SK-N-SH (cell line): Measurements from ENCODE around the gene ABCC3. TPM values are rescaled to one million over a fixed set of nuclear protein-coding genes. Genes with fewer than 3 reads are reported as not detected.

ENCODE experiments used
- CTCF ChIA-PET: fragments of 300-600, 350-600 bp; formaldehyde crosslinking; extraction: SDS; loops from one replicate; lab custom pipeline; 2021; lab: Yijun Ruan, JAX
- POLR2A ChIA-PET: fragments of 350-600 bp; sonication (Branson Sonifier 250); formaldehyde crosslinking; extraction: SDS; loops from one replicate; lab custom pipeline; 2020; ENCODE audit warnings: antibody characterized with exemption, inconsistent platforms; lab: Yijun Ruan, JAX
- DNase-seq: peaks from one replicate; pipeline ENCODE4 v3.0.0; 2012
- H2AFZ ChIP-seq: fragments of 200-600 bp; sonication (generic); 2 replicates; pipeline ENCODE4 v1.8.1; 2016; ENCODE audit warnings: antibody characterized with exemption, mild to moderate bottlenecking, low read depth
- H3F3A ChIP-seq: fragments of 200-600 bp; sonication (generic); replicated peaks from 2 replicates; pipeline ENCODE3; 2016; ENCODE audit warnings: antibody characterized with exemption, mild to moderate bottlenecking; ENCODE audit not compliant: insufficient read depth
- H3K27ac ChIP-seq, 2 experiments: fragments of 200-500 bp in 1 of 2; fragments of 200-600 bp in 1 of 2; sonication (Bioruptor generic) in 1 of 2; sonication (generic), shearing (Covaris generic) in 1 of 2; 2 replicates each; pipeline versions ENCODE4 v1.5.1 to v1.6.1; 2014 to 2016; ENCODE audit warnings: low read depth in 2 of 2, inconsistent platforms in 1 of 2, low read length in 1 of 2, mild to moderate bottlenecking in 1 of 2, mixed read lengths in 1 of 2
- H3K27me3 ChIP-seq: fragments of 200-600 bp; sonication (generic), shearing (Covaris generic); 2 replicates; pipeline ENCODE4 v1.6.1; 2016; ENCODE audit warnings: mixed run types; ENCODE audit not compliant: insufficient read depth
- H3K36me3 ChIP-seq, 2 experiments: fragments of 200-500 bp in 1 of 2; fragments of 200-600 bp in 1 of 2; sonication (Bioruptor generic) in 1 of 2; sonication (generic) in 1 of 2; replicated peaks in 1 of 2; 2 replicates each; pipeline versions ENCODE3 to v1.5.1; 2014 to 2016; ENCODE audit warnings: low read length in 1 of 2, mild to moderate bottlenecking in 1 of 2; ENCODE audit not compliant: insufficient read depth in 2 of 2, control insufficient read depth in 1 of 2
- H3K4me1 ChIP-seq, 2 experiments: fragments of 200-500 bp in 1 of 2; fragments of 200-600 bp in 1 of 2; sonication (Bioruptor generic) in 1 of 2; sonication (generic), shearing (Covaris generic) in 1 of 2; 2 replicates each; pipeline versions ENCODE4 v1.5.1 to v1.6.1; 2014 to 2016; ENCODE audit warnings: low read depth in 1 of 2, low read length in 1 of 2, mixed run types in 1 of 2; ENCODE audit not compliant: insufficient read depth in 2 of 2, control insufficient read depth in 1 of 2
- H3K4me2 ChIP-seq: fragments of 200-600 bp; sonication (generic), shearing (Covaris generic); 2 replicates; pipeline ENCODE4 v1.6.1; 2017; ENCODE audit warnings: mixed run types
- H3K4me3 ChIP-seq, 2 experiments: fragments of 200-500 bp in 1 of 2; fragments of 200-600 bp in 1 of 2; sonication (Bioruptor generic) in 1 of 2; sonication (generic), shearing (Covaris generic) in 1 of 2; 2 replicates each; pipeline versions ENCODE4 v1.5.1 to v1.8.1; 2014 to 2016; ENCODE audit warnings: low read depth in 2 of 2, inconsistent platforms in 1 of 2, low read length in 1 of 2, mild to moderate bottlenecking in 1 of 2, mixed read lengths in 1 of 2, moderate library complexity in 1 of 2
- H3K79me2 ChIP-seq: fragments of 200-600 bp; sonication (generic); 2 replicates; pipeline ENCODE4 v1.8.1; 2017; ENCODE audit warnings: mild to moderate bottlenecking; ENCODE audit not compliant: insufficient read depth
- H3K9ac ChIP-seq: fragments of 200-600 bp; sonication (generic); 2 replicates; pipeline ENCODE4 v1.6.1; 2017; ENCODE audit warnings: mixed run types
- H3K9me2 ChIP-seq: fragments of 200-600 bp; sonication (generic); 2 replicates; pipeline ENCODE4 v1.6.1; 2017; ENCODE audit warnings: mixed run types
- H3K9me3 ChIP-seq: fragments of 200-600 bp; sonication (generic); 2 replicates; pipeline ENCODE4 v1.6.1; 2017; ENCODE audit warnings: mixed run types, mild to moderate bottlenecking, moderate library complexity
- H4K20me1 ChIP-seq: fragments of 200-600 bp; sonication (generic); 2 replicates; pipeline ENCODE4 v1.6.1; 2017; ENCODE audit warnings: mild to moderate bottlenecking, mixed run types; ENCODE audit not compliant: insufficient read depth
- CHD2 ChIP-seq: fragments of 150-350 bp; IDR thresholded peaks from 2 replicates; pipeline ENCODE4 v1.6.1; 2018; ENCODE audit warnings: low read length; ENCODE audit not compliant: partially characterized antibody
- ELF1 ChIP-seq: IDR thresholded peaks from 2 replicates; pipeline ENCODE4 v1.4.0; 2012
- EP300 ChIP-seq, 2 experiments: IDR thresholded peaks; 2 replicates each; pipeline versions ENCODE4 v1.4.0 to v1.6.1; 2012; ENCODE audit warnings: borderline replicate concordance in 1 of 2, low read depth in 1 of 2, low read length in 1 of 2
- EZH2phosphoT487 ChIP-seq: fragments of 200-600 bp; sonication (generic); IDR thresholded peaks from 2 replicates; pipeline ENCODE4 v1.6.1; 2017; ENCODE audit warnings: low read depth, mixed run types, mild to moderate bottlenecking, antibody characterized with exemption, moderate library complexity, borderline replicate concordance
- FOXJ3 ChIP-seq: sonication (generic); formaldehyde crosslinking; IDR thresholded peaks from 2 replicates; pipeline ENCODE4 v1.5.1; 2020; ENCODE audit warnings: mild to moderate bottlenecking, missing genetic modification reagents
- FOXM1 ChIP-seq: IDR thresholded peaks from 2 replicates; pipeline ENCODE4 v1.4.0; 2012; ENCODE audit warnings: low read depth, mild to moderate bottlenecking
- MEF2A ChIP-seq: IDR thresholded peaks from 2 replicates; pipeline ENCODE4 v1.4.0; 2012; ENCODE audit warnings: low read depth, borderline replicate concordance
- NFIC ChIP-seq: IDR thresholded peaks from 2 replicates; pipeline ENCODE4 v1.4.0; 2012; ENCODE audit warnings: borderline replicate concordance
- POLR2AphosphoS5 ChIP-seq: IDR thresholded peaks from 2 replicates; pipeline ENCODE4 v1.6.1; 2012; ENCODE audit warnings: low read depth, low read length
- RAD21 ChIP-seq: IDR thresholded peaks from 2 replicates; pipeline ENCODE4 v1.6.1; 2012; ENCODE audit warnings: mild to moderate bottlenecking, low read length
- RCOR1 ChIP-seq: fragments of 150-350 bp; IDR thresholded peaks from 2 replicates; pipeline ENCODE4 v1.6.1; 2017; ENCODE audit warnings: antibody characterized with exemption, low read length
- RXRA ChIP-seq: IDR thresholded peaks from 2 replicates; pipeline ENCODE4 v1.4.0; 2012; ENCODE audit warnings: low read depth, mild to moderate bottlenecking, borderline replicate concordance
- SIN3A ChIP-seq: IDR thresholded peaks from 2 replicates; pipeline ENCODE4 v1.6.1; 2012; ENCODE audit warnings: low read depth, mild to moderate bottlenecking, low read length, moderate library complexity, borderline replicate concordance
- TAF1 ChIP-seq: IDR thresholded peaks from 2 replicates; pipeline ENCODE4 v1.6.1; 2012; ENCODE audit warnings: low read depth, mild to moderate bottlenecking, low read length, moderate library complexity, borderline replicate concordance
- TCF12 ChIP-seq: IDR thresholded peaks from 2 replicates; pipeline ENCODE4 v1.4.0; 2012
- USF1 ChIP-seq: IDR thresholded peaks from 2 replicates; pipeline ENCODE4 v1.4.0; 2012; ENCODE audit warnings: low read depth, borderline replicate concordance
- YY1 ChIP-seq: IDR thresholded peaks from 2 replicates; pipeline ENCODE4 v1.4.0; 2012; ENCODE audit warnings: low read depth, mild to moderate bottlenecking
- ZBTB33 ChIP-seq: IDR thresholded peaks from 2 replicates; pipeline ENCODE4 v1.4.0; 2012; ENCODE audit warnings: low read depth, borderline replicate concordance
- WGBS: methylation state at CpG from one replicate; pipeline ENCODE4 v1.1.6; 2017; ENCODE audit warnings: low lambda C conversion rate; 5-methylcytosine and 5-hydroxymethylcytosine counted together
- polyA plus RNA-seq, 3 experiments: library from polyadenylated mRNA; depleted of rRNA; stranded (reverse); fragments of >200 nt; gene quantifications; 2 replicates each; pipeline ENCODE4 v1.2.3, GENCODE V29; 2012
- TF ChIP-seq, protein P1 (sequence below): fragments of 200-600 bp; sonication (generic); IDR thresholded peaks from 2 replicates; pipeline ENCODE4 v1.6.1; 2017; ENCODE audit warnings: antibody characterized with exemption, mild to moderate bottlenecking, moderate library complexity
- TF ChIP-seq, protein P2 (sequence below): IDR thresholded peaks from 2 replicates; pipeline ENCODE4 v1.4.0; 2012; ENCODE audit warnings: low read depth
- TF ChIP-seq, protein P3 (sequence below): IDR thresholded peaks from 2 replicates; pipeline ENCODE4; 2012
- TF ChIP-seq, protein P4 (sequence below): IDR thresholded peaks from 2 replicates; pipeline ENCODE4 v1.6.1; 2012; ENCODE audit warnings: mild to moderate bottlenecking, low read depth, low read length, moderate library complexity

The ABCC3 gene
- polyA plus RNA-seq, 1 of the 3 experiments (the other 2 are of a cell fraction): 185 TPM

DNA sequence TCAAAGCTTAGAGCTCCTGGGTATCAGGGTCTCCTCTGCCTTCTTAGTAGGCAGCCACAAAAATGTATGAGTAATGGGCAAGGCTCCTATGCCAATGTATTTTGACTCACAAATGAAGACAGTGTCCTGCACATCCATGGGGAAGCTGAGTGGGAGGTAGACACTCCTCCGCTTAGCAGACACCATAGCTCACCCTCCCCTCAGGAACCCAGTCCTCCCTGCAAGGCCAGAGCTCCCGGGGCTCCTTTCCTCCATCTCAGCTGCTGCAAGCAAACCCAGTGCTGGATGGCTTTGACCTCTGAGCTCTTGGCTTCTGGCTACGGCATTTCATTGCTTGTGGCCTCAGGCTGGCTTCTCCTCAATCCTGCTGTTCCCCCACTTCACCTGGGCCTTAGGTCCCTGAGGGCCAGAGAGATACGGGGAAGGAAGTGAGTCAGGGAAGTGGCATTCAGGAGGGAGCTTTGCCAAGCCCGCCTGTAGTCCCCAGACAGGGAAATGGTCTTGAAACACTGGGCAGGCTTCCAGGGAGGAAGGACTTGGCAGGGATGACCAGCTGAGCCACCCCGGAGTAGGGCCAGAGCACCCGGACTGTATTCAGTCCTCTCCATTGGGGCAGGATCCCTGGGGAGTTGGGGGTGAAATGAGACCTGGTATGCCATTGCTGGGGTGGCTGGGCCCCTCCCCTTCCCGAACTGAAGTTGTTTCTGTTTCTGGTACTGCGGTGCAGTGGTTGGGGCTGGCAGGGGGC is 4.5 kb downstream of the ABCC3 start:
- H3K27ac ChIP-seq: peak overlapping the region; percentile 88 to 97
- TF ChIP-seq EP300 (IDR thresholded peaks at IDR 0.05; ENCODE audit: borderline replicate concordance in 1 of 2, low read depth in 1 of 2, low read length in 1 of 2) (peak; percentile 65 to 94), RXRA (peak; percentile 91; the same call in 1 of the 2 replicates), MEF2A (no peak), TAF1 (no peak; the same call in 1 of the 2 replicates), CHD2 (no peak), FOXM1 (peak; percentile 63), POLR2AphosphoS5 (peak; percentile 75), ELF1 (peak; percentile 63), NFIC (peak; percentile 100), TCF12 (peak; percentile 89), FOXJ3 (CRISPR knock-in tag) (no peak), ZBTB33 (peak; percentile 70), EZH2phosphoT487 (no peak), YY1 (peak; percentile 72), RAD21 (peak; percentile 12; the same call in 1 of the 2 replicates), SIN3A (peak; percentile 92; the same call in 1 of the 2 replicates), USF1 (no peak), RCOR1 (peak; percentile 67; the same call in 1 of the 2 replicates)
- TF ChIP-seq, protein P1, sequence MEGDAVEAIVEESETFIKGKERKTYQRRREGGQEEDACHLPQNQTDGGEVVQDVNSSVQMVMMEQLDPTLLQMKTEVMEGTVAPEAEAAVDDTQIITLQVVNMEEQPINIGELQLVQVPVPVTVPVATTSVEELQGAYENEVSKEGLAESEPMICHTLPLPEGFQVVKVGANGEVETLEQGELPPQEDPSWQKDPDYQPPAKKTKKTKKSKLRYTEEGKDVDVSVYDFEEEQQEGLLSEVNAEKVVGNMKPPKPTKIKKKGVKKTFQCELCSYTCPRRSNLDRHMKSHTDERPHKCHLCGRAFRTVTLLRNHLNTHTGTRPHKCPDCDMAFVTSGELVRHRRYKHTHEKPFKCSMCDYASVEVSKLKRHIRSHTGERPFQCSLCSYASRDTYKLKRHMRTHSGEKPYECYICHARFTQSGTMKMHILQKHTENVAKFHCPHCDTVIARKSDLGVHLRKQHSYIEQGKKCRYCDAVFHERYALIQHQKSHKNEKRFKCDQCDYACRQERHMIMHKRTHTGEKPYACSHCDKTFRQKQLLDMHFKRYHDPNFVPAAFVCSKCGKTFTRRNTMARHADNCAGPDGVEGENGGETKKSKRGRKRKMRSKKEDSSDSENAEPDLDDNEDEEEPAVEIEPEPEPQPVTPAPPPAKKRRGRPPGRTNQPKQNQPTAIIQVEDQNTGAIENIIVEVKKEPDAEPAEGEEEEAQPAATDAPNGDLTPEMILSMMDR: no peak
- TF ChIP-seq, protein P2, sequence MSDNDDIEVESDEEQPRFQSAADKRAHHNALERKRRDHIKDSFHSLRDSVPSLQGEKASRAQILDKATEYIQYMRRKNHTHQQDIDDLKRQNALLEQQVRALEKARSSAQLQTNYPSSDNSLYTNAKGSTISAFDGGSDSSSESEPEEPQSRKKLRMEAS: peak; percentile 16; the same call in 1 of the 2 replicates
- TF ChIP-seq, protein P3, sequence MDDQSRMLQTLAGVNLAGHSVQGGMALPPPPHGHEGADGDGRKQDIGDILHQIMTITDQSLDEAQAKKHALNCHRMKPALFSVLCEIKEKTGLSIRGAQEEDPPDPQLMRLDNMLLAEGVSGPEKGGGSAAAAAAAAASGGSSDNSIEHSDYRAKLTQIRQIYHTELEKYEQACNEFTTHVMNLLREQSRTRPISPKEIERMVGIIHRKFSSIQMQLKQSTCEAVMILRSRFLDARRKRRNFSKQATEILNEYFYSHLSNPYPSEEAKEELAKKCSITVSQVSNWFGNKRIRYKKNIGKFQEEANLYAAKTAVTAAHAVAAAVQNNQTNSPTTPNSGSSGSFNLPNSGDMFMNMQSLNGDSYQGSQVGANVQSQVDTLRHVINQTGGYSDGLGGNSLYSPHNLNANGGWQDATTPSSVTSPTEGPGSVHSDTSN: peak; percentile 69
- TF ChIP-seq, protein P4, sequence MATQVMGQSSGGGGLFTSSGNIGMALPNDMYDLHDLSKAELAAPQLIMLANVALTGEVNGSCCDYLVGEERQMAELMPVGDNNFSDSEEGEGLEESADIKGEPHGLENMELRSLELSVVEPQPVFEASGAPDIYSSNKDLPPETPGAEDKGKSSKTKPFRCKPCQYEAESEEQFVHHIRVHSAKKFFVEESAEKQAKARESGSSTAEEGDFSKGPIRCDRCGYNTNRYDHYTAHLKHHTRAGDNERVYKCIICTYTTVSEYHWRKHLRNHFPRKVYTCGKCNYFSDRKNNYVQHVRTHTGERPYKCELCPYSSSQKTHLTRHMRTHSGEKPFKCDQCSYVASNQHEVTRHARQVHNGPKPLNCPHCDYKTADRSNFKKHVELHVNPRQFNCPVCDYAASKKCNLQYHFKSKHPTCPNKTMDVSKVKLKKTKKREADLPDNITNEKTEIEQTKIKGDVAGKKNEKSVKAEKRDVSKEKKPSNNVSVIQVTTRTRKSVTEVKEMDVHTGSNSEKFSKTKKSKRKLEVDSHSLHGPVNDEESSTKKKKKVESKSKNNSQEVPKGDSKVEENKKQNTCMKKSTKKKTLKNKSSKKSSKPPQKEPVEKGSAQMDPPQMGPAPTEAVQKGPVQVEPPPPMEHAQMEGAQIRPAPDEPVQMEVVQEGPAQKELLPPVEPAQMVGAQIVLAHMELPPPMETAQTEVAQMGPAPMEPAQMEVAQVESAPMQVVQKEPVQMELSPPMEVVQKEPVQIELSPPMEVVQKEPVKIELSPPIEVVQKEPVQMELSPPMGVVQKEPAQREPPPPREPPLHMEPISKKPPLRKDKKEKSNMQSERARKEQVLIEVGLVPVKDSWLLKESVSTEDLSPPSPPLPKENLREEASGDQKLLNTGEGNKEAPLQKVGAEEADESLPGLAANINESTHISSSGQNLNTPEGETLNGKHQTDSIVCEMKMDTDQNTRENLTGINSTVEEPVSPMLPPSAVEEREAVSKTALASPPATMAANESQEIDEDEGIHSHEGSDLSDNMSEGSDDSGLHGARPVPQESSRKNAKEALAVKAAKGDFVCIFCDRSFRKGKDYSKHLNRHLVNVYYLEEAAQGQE: peak; percentile 59; the same call in 1 of the 2 replicates

More for the DNA sequence above, 4.5 kb downstream of the ABCC3 start:
- Histone ChIP-seq H3K4me3 (peak overlapping the region; percentile 4 to 43; a peak in 3 of 4 replicates), H4K20me1 (no peaks in the 10 kb centered on the region; the same call in 1 of the 2 replicates), H3K9ac (peak overlapping the region; percentile 63; the same call in 1 of the 2 replicates), H3K9me2 (no peaks in the 10 kb centered on the region), H3K9me3 (no peaks in the 10 kb centered on the region), H3K36me3 (peaks cover 0 to 8% of the 10 kb centered on the region in 2 experiments), H3K4me1 (peaks cover 41 to 60% of the 10 kb centered on the region in 2 experiments; a peak in 3 of 4 replicates), H3K27me3 (no peaks in the 10 kb centered on the region), H2AFZ (no peak overlapping the region), H3K79me2 (peaks cover 81% of the 10 kb centered on the region), H3F3A (peaks cover 38% of the 10 kb centered on the region), H3K4me2 (peak overlapping the region; percentile 94)
- ChIA-PET POLR2A (interaction anchor here (0.7 to 1.6 kb wide), 5 partner anchors 68 to 851 kb away, joined by 3 to 5 read pairs (median 3); partner anchors contain the start of genes KAT7 and TOB1), CTCF (interaction anchor here (0.7 to 21.7 kb wide), 18 partner anchors 12 to 297 kb away, joined by 3 to 799 read pairs (median 4); partner anchors contain the start of gene SPATA20)
- 2% methylated on average over 9 of the region's 9 CpGs for WGBS
- DNase-seq: peak; percentile 81
